ENCODE results near the gene FBXO41.

DNA sequence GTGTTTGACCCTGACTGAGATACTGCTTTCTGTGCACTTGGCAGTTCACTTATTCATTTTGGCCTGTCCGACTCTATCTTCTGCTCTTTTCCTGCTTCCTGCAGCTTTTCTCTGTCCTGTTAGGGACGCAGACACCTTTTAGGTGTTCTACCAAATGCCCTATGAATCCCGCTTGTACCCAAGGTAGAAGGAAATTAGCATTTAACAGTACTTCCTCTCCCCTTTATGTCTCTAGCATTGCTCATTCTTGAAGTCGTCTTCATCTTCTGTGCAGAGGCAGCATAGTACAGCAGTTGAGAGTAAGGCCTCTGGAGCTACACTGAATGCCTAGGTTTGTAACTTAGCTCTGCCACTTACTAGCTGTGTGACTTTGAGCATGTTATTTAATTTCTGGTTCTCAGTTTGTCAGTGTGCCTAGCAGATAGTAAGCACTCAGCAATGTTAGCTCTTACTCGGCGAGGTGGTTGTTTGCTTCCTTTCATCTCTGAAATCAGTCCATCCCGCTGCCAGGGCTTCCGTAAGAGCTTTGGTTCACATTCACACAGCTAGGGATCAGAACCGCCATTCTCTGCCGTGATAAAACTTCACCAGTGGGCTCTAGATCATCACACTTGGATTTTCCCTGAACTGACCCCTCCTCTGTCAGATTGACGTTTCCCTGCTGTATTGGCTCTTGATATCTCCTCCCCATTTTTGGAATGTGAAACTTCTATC is 48.8 kb downstream of the FBXO41 start:
- TF ChIP-seq ZNF274 (IDR thresholded peaks at IDR 0.05; ENCODE audit: low read depth, low read length) (no peak), YY1 (IDR thresholded peaks at IDR 0.05; ENCODE audit: insufficient read depth, insufficient read length) (no peak), SUZ12 (IDR thresholded peaks at IDR 0.05; ENCODE audit: extremely low read depth, insufficient read depth, insufficient read length) (no peak)

All from NT2/D1 (cell line).